Measurements from ENCODE around the gene RFX8. TPM values are rescaled to one million over a fixed set of nuclear protein-coding genes. Genes with fewer than 3 reads are reported as not detected.

The RFX8 gene
- total and polyA plus RNA-seq, 2 of the 13 experiments (the other 11 are each of a cell fraction or from before 2014, with no cell fraction given), result not detected

GRCh38 chr2:101386599-101387150 lies 88.2 kb downstream of the RFX8 start (continued):
- no peak for TF ChIP-seq TFDP1 (CRISPR knock-in tag; IDR thresholded peaks at IDR 0.05; ENCODE audit: borderline replicate concordance)
- TF ChIP-seq ZNF431 (CRISPR knock-in tag; IDR thresholded peaks at IDR 0.05; ENCODE audit: borderline replicate concordance, low read depth), result no peak
- no peak for TF ChIP-seq E2F1 (CRISPR knock-in tag; IDR thresholded peaks at IDR 0.05)
- no peak for TF ChIP-seq DNMT3B (CRISPR knock-in tag; conservative IDR thresholded peaks at IDR 0.05)
- TF ChIP-seq CENPT (CRISPR knock-in tag; IDR thresholded peaks at IDR 0.05; ENCODE audit: low read depth), result no peak
- TF ChIP-seq NFE2L2 (IDR thresholded peaks at IDR 0.05; ENCODE audit: low read length), result no peak
- TF ChIP-seq FOXO1 (CRISPR knock-in tag; IDR thresholded peaks at IDR 0.05), result no peak
- no peak for TF ChIP-seq ISX (CRISPR knock-in tag; conservative IDR thresholded peaks at IDR 0.05)
- TF ChIP-seq DRAP1 (CRISPR knock-in tag; IDR thresholded peaks at IDR 0.05), result no peak
- no peak for TF ChIP-seq ZNF850 (CRISPR knock-in tag; conservative IDR thresholded peaks at IDR 0.05)
- TF ChIP-seq EED (CRISPR knock-in tag; IDR thresholded peaks at IDR 0.05), result no peak
- TF ChIP-seq ZNF501 (CRISPR knock-in tag; IDR thresholded peaks at IDR 0.05), result no peak
- no peak for TF ChIP-seq U2AF1 (optimal IDR thresholded peaks at IDR 0.05; ENCODE audit: low read depth, low read length)
- TF ChIP-seq ZNF264 (CRISPR knock-in tag; IDR thresholded peaks at IDR 0.05), result no peak
- no peak for TF ChIP-seq RXRA (CRISPR knock-in tag; IDR thresholded peaks at IDR 0.05)
- no peak for TF ChIP-seq ZNF138 (CRISPR knock-in tag; IDR thresholded peaks at IDR 0.05; ENCODE audit: low read depth)
- TF ChIP-seq SIN3A (IDR thresholded peaks at IDR 0.05; ENCODE audit: borderline replicate concordance, low read depth, low read length), result no peak
- TF ChIP-seq ZFP36 (IDR thresholded peaks at IDR 0.05; ENCODE audit: borderline replicate concordance, low read depth, low read length, partially characterized antibody), result no peak
- no peak for TF ChIP-seq RBFOX2 (IDR thresholded peaks at IDR 0.05; ENCODE audit: low read depth, low read length)
- no peak for TF ChIP-seq ZUFSP (CRISPR knock-in tag; IDR thresholded peaks at IDR 0.05; ENCODE audit: borderline replicate concordance)
- no peak for TF ChIP-seq ATF3 (CRISPR knock-in tag; IDR thresholded peaks at IDR 0.05)
- no peak for TF ChIP-seq ARID4A (CRISPR knock-in tag; IDR thresholded peaks at IDR 0.05; ENCODE audit: borderline replicate concordance)
- TF ChIP-seq BCL6 (CRISPR knock-in tag; IDR thresholded peaks at IDR 0.05), result no peak
